HG02623 (cell line): ENCODE data around the gene DNAJA1.

Source experiments
- ATAC-seq: cut with Tn5 transposase; IDR thresholded peaks from one replicate; pipeline ENCODE4 v1.9.1; 2021; ENCODE audit warnings: moderate library complexity; ENCODE audit not compliant: unreplicated experiment

The DNAJA1 gene

GRCh38 chr9:33025572-33026342 lies 684 bp downstream of the DNAJA1 start:
- ATAC-seq = peak; percentile 34

- ATAC-seq = no peak
These were observed 4.2 kb downstream of the DNAJA1 start for GRCh38 chr9:33029231-33029786.

GRCh38 chr9:33030285-33030684 lies 5.2 kb downstream of the DNAJA1 start:
- no peak for ATAC-seq

- no peak for ATAC-seq
These were observed 7.2 kb downstream of the DNAJA1 start for GRCh38 chr9:33032292-33032691.

GRCh38 chr9:33032865-33033264 lies 7.8 kb downstream of the DNAJA1 start:
- no peak for ATAC-seq

- no peak for ATAC-seq
These were observed 15.8 kb downstream of the DNAJA1 start for GRCh38 chr9:33040792-33041431.

GRCh38 chr9:33041432-33042188 lies 16.5 kb downstream of the DNAJA1 start:
- no peak for ATAC-seq

- ATAC-seq = no peak
These were observed 17.4 kb downstream of the DNAJA1 start for GRCh38 chr9:33042473-33042872.

- ATAC-seq = no peak
These were observed 18.6 kb downstream of the DNAJA1 start for GRCh38 chr9:33043671-33044070.

GRCh38 chr9:33044162-33044673 lies 19.1 kb downstream of the DNAJA1 start:
- peak; percentile 70 for ATAC-seq

GRCh38 chr9:33044677-33045282 lies 19.7 kb downstream of the DNAJA1 start:
- ATAC-seq = no peak

- ATAC-seq = no peak
These were observed 21.0 kb downstream of the DNAJA1 start for GRCh38 chr9:33046061-33046460.

- ATAC-seq = no peak
These were observed 23.0 kb downstream of the DNAJA1 start for GRCh38 chr9:33048054-33048465.

- peak; percentile 69 for ATAC-seq
These were observed 24.7 kb downstream of the DNAJA1 start for GRCh38 chr9:33049680-33050361.

GRCh38 chr9:33051144-33051543 lies 26.1 kb downstream of the DNAJA1 start:
- no peak for ATAC-seq

- peak; percentile 80 for ATAC-seq
These were observed 40.3 kb downstream of the DNAJA1 start for GRCh38 chr9:33065157-33066076.

- ATAC-seq = no peak
These were observed 43.9 kb downstream of the DNAJA1 start for GRCh38 chr9:33068991-33069390.

GRCh38 chr9:33076046-33077004 lies 51.3 kb downstream of the DNAJA1 start, which contains the start of gene SMU1:
Gene SMU1, minus strand, starts transcription at chr9:33076674. Its CDS starts 66 bp downstream, at chr9:33076608.
- ATAC-seq = peak; percentile 99
